CD4-positive, alpha-beta T cell (primary cell): ENCODE data around the gene ZNRF1. TPM values are rescaled to one million over a fixed set of nuclear protein-coding genes. Genes with fewer than 3 reads are reported as not detected.

Source experiments
- ATAC-seq: fragments of 200-7000 bp; cut with Tn5 transposase; one replicate; pipeline ENCODE4 v1.10.0; 2022; ENCODE audit warnings: mild to moderate bottlenecking; ENCODE audit not compliant: poor library complexity
- CTCF ChIA-PET: fragments of 350-600 bp; sonication (Branson Sonifier 250); formaldehyde crosslinking; loops from one replicate; lab custom pipeline; 2021; ENCODE audit warnings: antibody characterized with exemption, inconsistent platforms; lab: Charles Lee
- POLR2A ChIA-PET: fragments of 350-600 bp; sonication (Branson Sonifier 250); formaldehyde crosslinking; loops from one replicate; lab custom pipeline; 2021; ENCODE audit warnings: antibody characterized with exemption, inconsistent platforms; lab: Charles Lee
- DNase-seq, 14 experiments: peaks; one replicate each; pipeline ENCODE4 v3.0.0-alpha.2; 2013 to 2020; ENCODE audit warnings: mixed read lengths in 2 of 14
- H3K27ac ChIP-seq, 2 donors: one replicate each; pipeline versions ENCODE4 v1.5.1 to v1.7.0; 2013; ENCODE audit warnings: low read length in 2 of 2, low read depth in 1 of 2, mild to moderate bottlenecking in 1 of 2
- H3K27me3 ChIP-seq, 2 experiments: 1 replicate in 1 of 2; 2 replicates in 1 of 2; pipeline versions ENCODE4 v1.6.1 to v1.7.0; 2013; ENCODE audit warnings: low read length in 2 of 2, control low read depth in 1 of 2, mild to moderate bottlenecking in 1 of 2, moderate library complexity in 1 of 2; ENCODE audit not compliant: insufficient read depth in 2 of 2, control insufficient read depth in 1 of 2
- H3K36me3 ChIP-seq: one replicate; pipeline ENCODE4 v1.6.1; 2013; ENCODE audit warnings: low read length, control low read depth; ENCODE audit not compliant: insufficient read depth
- H3K4me1 ChIP-seq: one replicate; pipeline ENCODE4 v1.6.1; 2013; ENCODE audit warnings: low read length, control low read depth; ENCODE audit not compliant: insufficient read depth
- H3K4me3 ChIP-seq: one replicate; pipeline ENCODE4 v1.5.1; 2013; ENCODE audit warnings: mild to moderate bottlenecking, low read length, moderate library complexity
- H3K9me3 ChIP-seq, 2 experiments: 1 replicate in 1 of 2; 2 replicates in 1 of 2; pipeline versions ENCODE4 v1.6.1 to v1.7.0; 2013; ENCODE audit warnings: low read length in 2 of 2, mild to moderate bottlenecking in 2 of 2, control low read depth in 1 of 2, moderate library complexity in 1 of 2; ENCODE audit not compliant: control insufficient read depth in 1 of 2, insufficient read depth in 1 of 2
- H3K27ac Mint-ChIP-seq: one replicate; pipeline ENCODE4 v1.8.0; 2020; ENCODE audit warnings: mixed read lengths
- H3K27me3 Mint-ChIP-seq: one replicate; pipeline ENCODE4 v1.8.0; 2021; ENCODE audit warnings: mixed read lengths
- H3K36me3 Mint-ChIP-seq: one replicate; pipeline ENCODE4 v1.8.0; 2021; ENCODE audit warnings: low read depth, mixed read lengths
- H3K4me1 Mint-ChIP-seq: one replicate; pipeline ENCODE4 v1.8.0; 2021; ENCODE audit warnings: low read depth, mixed read lengths
- H3K4me3 Mint-ChIP-seq: one replicate; pipeline ENCODE4 v1.8.0; 2020; ENCODE audit warnings: mild to moderate bottlenecking, mixed read lengths
- H3K9me3 Mint-ChIP-seq: one replicate; pipeline ENCODE4 v1.8.0; 2020; ENCODE audit warnings: mixed read lengths
- CTCF ChIP-seq: fragments of 200-600 bp; IDR thresholded peaks from one replicate; pipeline ENCODE4 v1.8.0; 2022; ENCODE audit warnings: antibody characterized with exemption, mild to moderate bottlenecking
- intact Hi-C, 2 experiments: fragments of 100-400 bp; cut with DNase I in 1 of 2; cut with micrococcal nuclease in 1 of 2; formaldehyde crosslinking; loops; one replicate each; pipeline versions ENCODE4 v1.15.1 to v1.9.0; 2023 to 2025; cut with DNase I, micrococcal nuclease
- total RNA-seq, 174 experiments: library from RNA in 2 of 174; stranded (reverse) in 2 of 174; gene quantifications; one replicate each; pipeline ENCODE4 v1.2.3 and lab custom pipeline; 2021 to 2026

The ZNRF1 gene
- total RNA-seq, 2 experiments from 2014 or later: 2.8 to 4.0 TPM

GRCh38 chr16:75099075-75099667 is 100.3 kb downstream of the ZNRF1 start:
- H3K4me3 ChIP-seq: no peak overlapping the region
- ChIA-PET CTCF (interaction anchor here (1.3 to 4.3 kb wide), 3 partner anchors 12 to 101 kb away, joined by 4 to 35 read pairs (median 8); partner anchors contain the start of gene ZNRF1), POLR2A (interaction anchor here (0.6 to 6.2 kb wide), 5 partner anchors 11 to 114 kb away, joined by 3 to 35 read pairs (median 9); partner anchors contain the start of genes WDR59 and ZNRF1)
- peak overlapping the region; percentile 85 for H3K27ac Mint-ChIP-seq
- ATAC-seq: no peak
- peaks cover 52% of the 10 kb centered on the region for H3K4me1 Mint-ChIP-seq
- no peaks in the 10 kb centered on the region for H3K27me3 ChIP-seq
- no peaks in the 10 kb centered on the region for H3K9me3 Mint-ChIP-seq
- DNase-seq: no peak
- H3K27me3 Mint-ChIP-seq: no peaks in the 10 kb centered on the region
- H3K4me3 Mint-ChIP-seq: peak overlapping the region; percentile 50
- peaks cover 5% of the 10 kb centered on the region for H3K36me3 ChIP-seq
- no peak for TF ChIP-seq CTCF
- H3K4me1 ChIP-seq: peaks cover 42% of the 10 kb centered on the region
- intact Hi-C loops: no loop called here
- H3K36me3 Mint-ChIP-seq: no peaks in the 10 kb centered on the region
- H3K9me3 ChIP-seq: no peaks in the 10 kb centered on the region
- H3K27ac ChIP-seq: peak overlapping the region; percentile 66

- no peaks in the 10 kb centered on the region for H3K9me3 ChIP-seq
- ChIA-PET CTCF (interaction anchor here (1.8 to 4.3 kb wide), 2 partner anchors 11 to 88 kb away, joined by 4 to 35 read pairs; no protein-coding TSS in a partner anchor), POLR2A (interaction anchor here (0.6 to 6.2 kb wide), 6 partner anchors 10 to 115 kb away, joined by 3 to 35 read pairs (median 6); partner anchors contain the start of genes WDR59 and ZNRF1)
- no peak for TF ChIP-seq CTCF
- H3K27ac ChIP-seq: peak overlapping the region; percentile 66
- Mint-ChIP-seq H3K27ac (peak overlapping the region; percentile 85), H3K4me3 (peak overlapping the region; percentile 50), H3K36me3 (no peaks in the 10 kb centered on the region), H3K9me3 (no peaks in the 10 kb centered on the region), H3K4me1 (peaks cover 52% of the 10 kb centered on the region), H3K27me3 (no peaks in the 10 kb centered on the region)
- ATAC-seq (peak; percentile 30), DNase-seq (peak in 10 of 14 experiments; percentile 20 to 77 (median 44))
- intact Hi-C loops: loop anchor here in 1 of 2 experiments (1.0 kb wide), 1 partner anchor 25 kb away; no protein-coding TSS in a partner anchor
- peaks cover 46% of the 10 kb centered on the region for H3K4me1 ChIP-seq
- H3K27me3 ChIP-seq: no peaks in the 10 kb centered on the region
- H3K36me3 ChIP-seq: no peaks in the 10 kb centered on the region
- no peak overlapping the region for H3K4me3 ChIP-seq
Measured at GRCh38 chr16:75099738-75100602, 101.1 kb downstream of the ZNRF1 start.

- no peaks in the 10 kb centered on the region for H3K27me3 Mint-ChIP-seq
- ChIA-PET CTCF (interaction anchor here (4.3 kb wide), 1 partner anchor 10 kb away, joined by 35 read pairs; no protein-coding TSS in a partner anchor), POLR2A (interaction anchor here (1.1 to 6.2 kb wide), 2 partner anchors 9 to 36 kb away, joined by 3 to 35 read pairs; no protein-coding TSS in a partner anchor)
- Histone ChIP-seq H3K36me3 (no peaks in the 10 kb centered on the region), H3K4me1 (peaks cover 52% of the 10 kb centered on the region), H3K27ac (peak overlapping the region; percentile 66), H3K27me3 (no peaks in the 10 kb centered on the region), H3K4me3 (no peak overlapping the region), H3K9me3 (no peaks in the 10 kb centered on the region)
- no peaks in the 10 kb centered on the region for H3K9me3 Mint-ChIP-seq
- no peak for TF ChIP-seq CTCF
- peak overlapping the region; percentile 85 for H3K27ac Mint-ChIP-seq
- peaks cover 56% of the 10 kb centered on the region for H3K4me1 Mint-ChIP-seq
- no peak for ATAC-seq
- intact Hi-C loops: loop anchor here in 1 of 2 experiments (1.0 kb wide), 1 partner anchor 25 kb away; no protein-coding TSS in a partner anchor
- no peaks in the 10 kb centered on the region for H3K36me3 Mint-ChIP-seq
- H3K4me3 Mint-ChIP-seq: peak overlapping the region; percentile 50
- DNase-seq: no peak
Measured at GRCh38 chr16:75100603-75100990, 101.8 kb downstream of the ZNRF1 start.
